HG03520 (cell line): ENCODE results near the gene MED13.

Source experiments
- ATAC-seq: cut with Tn5 transposase; IDR thresholded peaks from one replicate; pipeline ENCODE4 v1.9.1; 2021; ENCODE audit warnings: mild to moderate bottlenecking, moderate library complexity; ENCODE audit not compliant: unreplicated experiment

MED13 gene, protein sequence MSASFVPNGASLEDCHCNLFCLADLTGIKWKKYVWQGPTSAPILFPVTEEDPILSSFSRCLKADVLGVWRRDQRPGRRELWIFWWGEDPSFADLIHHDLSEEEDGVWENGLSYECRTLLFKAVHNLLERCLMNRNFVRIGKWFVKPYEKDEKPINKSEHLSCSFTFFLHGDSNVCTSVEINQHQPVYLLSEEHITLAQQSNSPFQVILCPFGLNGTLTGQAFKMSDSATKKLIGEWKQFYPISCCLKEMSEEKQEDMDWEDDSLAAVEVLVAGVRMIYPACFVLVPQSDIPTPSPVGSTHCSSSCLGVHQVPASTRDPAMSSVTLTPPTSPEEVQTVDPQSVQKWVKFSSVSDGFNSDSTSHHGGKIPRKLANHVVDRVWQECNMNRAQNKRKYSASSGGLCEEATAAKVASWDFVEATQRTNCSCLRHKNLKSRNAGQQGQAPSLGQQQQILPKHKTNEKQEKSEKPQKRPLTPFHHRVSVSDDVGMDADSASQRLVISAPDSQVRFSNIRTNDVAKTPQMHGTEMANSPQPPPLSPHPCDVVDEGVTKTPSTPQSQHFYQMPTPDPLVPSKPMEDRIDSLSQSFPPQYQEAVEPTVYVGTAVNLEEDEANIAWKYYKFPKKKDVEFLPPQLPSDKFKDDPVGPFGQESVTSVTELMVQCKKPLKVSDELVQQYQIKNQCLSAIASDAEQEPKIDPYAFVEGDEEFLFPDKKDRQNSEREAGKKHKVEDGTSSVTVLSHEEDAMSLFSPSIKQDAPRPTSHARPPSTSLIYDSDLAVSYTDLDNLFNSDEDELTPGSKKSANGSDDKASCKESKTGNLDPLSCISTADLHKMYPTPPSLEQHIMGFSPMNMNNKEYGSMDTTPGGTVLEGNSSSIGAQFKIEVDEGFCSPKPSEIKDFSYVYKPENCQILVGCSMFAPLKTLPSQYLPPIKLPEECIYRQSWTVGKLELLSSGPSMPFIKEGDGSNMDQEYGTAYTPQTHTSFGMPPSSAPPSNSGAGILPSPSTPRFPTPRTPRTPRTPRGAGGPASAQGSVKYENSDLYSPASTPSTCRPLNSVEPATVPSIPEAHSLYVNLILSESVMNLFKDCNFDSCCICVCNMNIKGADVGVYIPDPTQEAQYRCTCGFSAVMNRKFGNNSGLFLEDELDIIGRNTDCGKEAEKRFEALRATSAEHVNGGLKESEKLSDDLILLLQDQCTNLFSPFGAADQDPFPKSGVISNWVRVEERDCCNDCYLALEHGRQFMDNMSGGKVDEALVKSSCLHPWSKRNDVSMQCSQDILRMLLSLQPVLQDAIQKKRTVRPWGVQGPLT (N-terminal part only)

DNA sequence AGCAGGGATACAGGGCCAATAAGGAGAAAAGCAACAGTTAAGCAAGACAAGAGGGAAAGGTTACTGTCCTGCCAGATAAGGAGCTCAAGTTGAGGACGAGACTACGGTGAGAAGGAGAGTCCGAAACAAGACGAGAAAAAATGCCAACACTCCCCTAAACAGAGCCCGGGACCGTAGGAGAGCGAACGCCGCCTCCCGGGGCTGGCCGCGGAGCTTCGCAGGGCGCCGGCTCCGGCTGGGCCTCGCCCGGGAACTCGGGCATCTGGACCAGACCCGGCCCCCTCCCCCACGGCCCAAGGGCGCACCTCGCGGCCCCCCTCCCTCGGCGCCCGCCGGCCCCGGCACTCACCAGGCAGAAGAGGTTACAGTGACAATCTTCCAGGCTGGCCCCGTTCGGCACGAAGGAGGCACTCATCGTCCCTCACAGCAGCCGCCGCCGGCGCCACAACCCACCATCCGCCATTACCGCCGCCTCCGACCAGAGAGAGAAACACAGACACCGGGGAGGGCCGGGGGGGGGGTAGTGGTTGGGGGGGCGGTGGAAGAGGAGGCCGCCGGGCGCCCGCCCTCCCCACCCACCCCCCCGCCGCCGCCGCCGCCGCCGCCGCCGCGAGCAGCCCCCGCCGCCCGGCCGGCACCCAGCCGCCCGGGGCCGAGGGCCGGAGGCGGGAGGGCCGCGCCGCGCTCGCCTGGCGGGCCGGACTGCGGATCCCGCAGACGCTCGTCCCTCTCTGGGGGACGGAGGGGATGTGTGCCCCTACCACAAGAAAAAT, at the start of gene MED13:
Gene MED13 (minus strand): TSS at position 488 of the 773 bp plus-strand sequence. CDS start 73 bp downstream, at position 415.
- ATAC-seq: no peak

DNA sequence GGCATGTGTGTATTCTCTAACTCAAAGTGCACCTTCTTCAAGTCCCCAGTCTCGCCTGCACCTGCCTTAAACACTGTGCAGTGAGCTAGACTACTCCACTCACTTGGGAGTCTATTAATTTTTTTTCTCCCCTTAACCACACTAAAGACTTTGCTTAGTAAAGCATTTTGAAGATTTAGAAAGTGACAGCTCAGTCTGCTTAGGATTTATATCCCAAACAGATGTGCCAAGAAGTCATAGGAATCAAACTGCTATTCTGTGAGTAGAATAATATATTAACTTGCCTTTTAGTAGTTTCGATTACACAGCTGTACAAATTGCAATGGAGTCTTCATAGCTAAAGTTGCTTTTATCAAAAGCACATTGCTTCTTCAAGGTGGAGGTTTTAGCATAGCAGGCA, 47.2 kb upstream of the MED13 start:
- no peak for ATAC-seq

DNA sequence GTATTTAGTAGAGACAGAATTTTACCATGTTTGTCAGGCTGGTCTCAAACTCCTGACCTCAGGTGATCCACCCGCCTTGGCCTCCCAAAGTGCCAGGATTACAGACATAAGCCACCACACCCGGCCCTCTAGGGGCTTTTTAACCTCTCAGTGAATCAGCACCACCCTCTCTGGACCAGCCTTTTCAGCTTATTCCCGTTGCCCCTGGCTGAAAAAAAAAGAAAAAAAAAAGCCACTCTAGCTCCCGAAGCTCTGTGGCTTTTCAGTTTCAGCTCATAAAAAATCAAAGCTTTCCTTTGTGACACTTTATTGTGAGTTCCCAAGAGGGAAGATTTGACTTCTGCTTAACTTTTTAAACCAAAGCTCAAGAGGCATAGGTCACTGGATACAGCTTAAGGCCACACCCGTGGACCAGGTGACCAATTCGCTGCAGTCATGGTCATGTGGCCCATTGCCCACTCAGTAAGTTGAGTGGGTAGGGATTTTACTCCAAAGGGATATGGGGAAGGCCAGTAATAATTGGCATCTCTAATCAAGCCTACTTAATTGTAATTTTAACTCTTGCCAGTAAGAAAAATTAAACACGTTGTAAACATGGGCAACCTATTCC, 46.6 kb upstream of the MED13 start:
- no peak for ATAC-seq

DNA sequence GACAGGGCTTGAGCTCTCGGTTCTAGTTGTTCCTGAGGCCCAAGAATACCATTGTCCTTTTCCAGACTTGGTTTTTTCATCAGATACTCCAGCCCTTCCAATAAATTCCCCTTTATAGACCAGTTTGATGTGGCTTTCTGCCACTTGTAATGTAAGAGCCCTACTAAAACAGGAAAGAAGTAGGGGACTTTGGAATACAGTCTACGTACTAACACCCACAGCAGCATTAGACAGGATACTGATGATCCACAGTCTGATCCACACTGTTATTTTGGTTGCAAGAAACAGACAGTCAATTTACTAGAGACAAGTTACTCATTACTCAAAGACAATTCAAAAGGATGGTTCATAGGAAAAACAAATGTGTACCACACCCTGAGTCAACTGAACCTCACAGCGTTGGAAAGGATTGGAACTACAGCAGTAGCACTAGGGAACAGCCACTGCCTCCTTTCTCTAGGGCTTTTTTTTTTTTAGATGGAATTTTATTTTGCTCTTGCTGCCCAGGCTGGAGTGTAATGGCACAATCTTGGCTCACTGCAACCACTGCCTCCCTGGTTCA, 45.9 kb upstream of the MED13 start:
- no peak for ATAC-seq

DNA sequence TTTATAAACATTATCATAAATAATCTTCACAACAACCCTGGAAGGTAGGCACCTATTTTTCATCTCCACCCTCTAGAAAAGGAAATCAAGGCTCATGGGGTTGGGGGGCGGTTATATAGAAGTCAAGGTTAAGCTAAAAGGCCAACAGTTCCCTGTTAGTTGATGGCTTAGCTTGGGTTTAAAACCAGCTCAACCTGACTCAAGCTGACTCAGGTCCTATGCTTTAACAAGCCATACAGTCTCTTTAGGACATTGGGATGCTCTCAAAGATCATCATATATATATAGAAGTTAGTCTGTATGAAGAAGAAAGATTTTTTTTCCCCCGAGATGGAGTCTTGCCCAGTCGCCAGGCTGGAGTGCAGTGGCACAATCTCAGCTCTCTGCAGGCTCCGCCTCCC, 44.8 kb upstream of the MED13 start:
- ATAC-seq: no peak

DNA sequence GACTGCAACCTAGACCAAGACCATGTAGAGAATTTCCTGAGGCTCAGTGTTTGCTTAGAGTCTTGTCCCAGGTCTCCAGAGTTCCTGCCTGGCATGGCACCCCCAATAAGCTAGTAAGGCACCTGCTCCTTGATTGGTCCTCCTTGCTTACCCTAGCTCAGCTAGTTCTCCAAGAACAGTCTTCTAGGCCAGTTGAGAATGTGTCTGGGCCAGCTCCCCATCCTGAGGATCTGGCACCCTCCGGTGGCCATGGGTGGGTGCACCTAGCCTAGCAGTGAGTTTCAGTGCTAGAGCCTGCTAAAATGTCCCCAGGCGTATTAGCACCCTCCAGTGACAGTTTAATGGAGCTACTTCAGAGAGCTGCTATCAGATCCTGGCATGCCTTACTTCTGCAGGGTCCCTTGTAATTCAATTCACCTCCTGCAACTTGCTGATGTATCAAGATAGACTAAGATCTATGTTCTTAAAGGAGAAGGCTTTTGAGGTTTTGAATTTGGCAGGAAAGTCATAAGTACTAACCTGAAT, 44.4 kb upstream of the MED13 start:
- peak; percentile 97 for ATAC-seq

DNA sequence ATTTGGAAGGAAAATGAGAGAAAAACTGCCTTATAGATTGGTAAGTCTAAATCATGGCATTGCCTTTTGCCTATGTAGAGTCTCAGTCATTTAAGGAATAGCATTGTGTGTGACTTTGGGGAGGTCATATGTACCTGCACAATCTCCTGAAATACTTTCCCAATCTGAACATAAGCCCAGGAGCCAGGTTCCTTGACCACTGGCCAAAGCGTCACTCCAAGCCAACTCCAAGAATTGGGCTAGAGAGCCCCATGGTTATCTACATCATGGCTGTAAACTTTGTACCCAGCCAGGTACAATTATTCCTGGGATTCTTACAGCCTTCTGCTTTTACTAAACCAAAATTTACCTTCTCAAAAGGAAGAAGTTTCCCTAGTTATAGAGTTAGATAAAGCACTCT, 40.8 kb upstream of the MED13 start:
- ATAC-seq: no peak

DNA sequence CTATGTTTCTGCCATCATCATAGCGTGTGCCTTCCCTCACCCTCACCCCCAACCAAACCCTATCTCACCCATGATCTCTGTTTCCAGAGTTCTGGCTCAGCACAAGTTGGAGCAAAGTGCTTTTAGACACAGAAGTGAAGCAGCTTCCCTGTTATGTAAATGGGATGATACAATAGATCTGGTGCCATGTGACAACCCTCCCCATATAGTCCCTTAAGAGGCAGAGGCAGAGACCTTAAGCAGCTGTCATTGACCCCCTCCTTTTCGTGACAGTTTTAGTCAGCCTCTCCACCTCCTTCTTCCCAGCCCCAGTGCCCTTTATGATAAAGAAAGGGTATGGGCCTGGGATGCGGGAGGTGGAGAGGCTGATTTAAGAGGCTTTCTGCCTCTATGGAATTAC, 40.3 kb upstream of the MED13 start:
- no peak for ATAC-seq

DNA sequence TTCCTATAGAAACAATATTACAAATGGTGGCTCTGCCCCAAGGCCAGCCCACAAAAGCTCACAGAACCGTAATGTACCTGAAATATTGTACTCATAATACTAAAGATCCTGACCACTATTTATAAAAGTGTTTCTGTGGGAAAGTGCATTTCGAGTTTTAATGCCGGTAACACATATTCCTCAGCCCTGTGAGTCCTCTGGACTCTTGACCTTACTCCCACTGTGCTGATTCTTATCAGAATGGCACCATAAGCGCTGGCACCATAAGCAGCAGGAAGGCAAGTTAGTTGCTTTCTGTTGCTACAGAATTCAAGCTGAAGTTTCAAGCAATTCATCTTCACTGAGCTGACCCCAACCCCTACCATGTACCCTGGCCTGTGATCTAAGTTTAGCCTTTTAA, 36.4 kb upstream of the MED13 start:
- no peak for ATAC-seq

DNA sequence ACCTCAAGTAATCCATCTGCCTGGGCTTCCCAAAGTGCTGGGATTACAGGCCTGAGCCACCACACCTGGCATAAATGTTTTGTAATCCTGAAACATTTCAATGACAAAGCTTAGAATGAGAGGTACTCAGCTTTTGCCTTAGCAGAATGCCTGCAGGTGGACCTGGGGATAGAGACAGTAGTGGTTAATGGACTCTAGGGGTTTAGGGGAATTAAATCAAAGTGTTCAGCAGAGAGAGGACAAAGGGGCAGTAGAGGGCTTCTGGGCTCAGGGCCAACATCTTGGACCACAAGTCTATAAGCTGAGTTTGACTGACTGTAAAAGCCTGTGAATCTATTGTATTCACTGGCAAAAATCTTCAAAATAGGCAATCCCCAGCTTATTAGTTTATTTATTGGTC, 36.0 kb upstream of the MED13 start:
- no peak for ATAC-seq

DNA sequence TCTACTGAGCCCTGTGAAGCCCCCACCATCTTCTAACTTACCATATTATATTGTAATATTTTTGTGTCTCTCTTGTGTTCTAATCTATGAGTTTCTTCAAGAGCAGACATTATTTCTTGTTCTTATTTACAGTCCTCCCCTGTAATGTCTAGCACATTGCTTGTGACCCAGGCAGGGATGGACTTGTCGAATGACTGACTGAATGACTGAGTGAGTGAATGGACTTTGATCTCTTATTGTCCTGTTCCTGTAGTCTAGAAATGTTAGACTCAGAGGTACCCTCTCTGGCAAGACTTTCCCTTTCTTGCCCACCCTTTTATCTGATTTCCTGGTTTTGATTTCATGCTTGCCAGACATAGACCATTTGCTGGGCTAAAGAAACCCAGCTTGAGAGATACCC, 35.0 kb upstream of the MED13 start:
- ATAC-seq: no peak

DNA sequence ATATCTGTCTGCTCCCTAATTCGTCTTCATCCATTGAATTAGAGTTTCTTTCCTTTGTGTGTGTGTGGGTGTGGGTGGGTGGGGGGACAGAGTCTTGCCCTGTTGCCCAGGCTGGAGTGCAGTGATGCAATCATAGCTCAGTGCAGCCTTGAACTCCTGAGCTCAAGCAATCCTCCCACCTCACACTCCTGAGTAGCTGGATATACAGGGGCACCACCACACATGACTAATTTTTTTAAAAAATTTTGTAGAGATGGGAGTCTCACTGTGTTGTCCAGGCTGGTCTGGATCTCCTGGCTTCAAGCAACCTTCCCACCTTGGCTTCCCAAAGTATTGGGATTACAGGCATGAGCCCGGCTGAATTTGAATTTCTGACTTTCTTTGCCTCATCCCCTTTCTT, 34.5 kb upstream of the MED13 start:
- ATAC-seq: no peak

DNA sequence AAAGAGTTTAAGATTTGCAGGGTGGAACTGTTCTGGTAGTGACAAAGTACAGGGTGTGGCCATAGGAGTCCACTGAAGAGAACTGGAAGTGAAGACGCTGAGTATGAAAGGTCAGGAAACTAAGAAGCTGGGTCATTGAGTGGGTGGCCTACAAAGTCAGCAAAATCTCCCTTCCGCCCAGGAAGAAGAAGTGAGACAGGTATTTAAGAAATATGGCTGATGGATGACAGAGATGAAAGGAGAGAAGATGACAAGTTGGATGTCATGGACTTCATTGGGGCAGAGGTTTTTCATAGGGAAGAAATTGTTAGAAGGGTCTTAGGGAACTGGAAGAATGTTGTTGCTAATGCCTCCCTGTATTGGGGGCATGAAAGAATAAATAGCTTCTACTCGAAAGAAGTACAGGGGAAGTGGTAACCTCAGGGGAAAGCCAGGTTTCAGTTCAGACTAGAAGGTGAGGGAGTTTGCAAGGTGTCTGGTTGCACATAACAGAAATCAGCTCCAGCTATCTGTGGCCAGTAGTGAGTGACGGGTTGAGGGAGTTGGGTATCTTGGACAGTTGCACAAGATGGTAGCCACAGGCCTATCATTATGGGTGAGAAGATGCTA, 33.6 kb upstream of the MED13 start:
- peak; percentile 78 for ATAC-seq

DNA sequence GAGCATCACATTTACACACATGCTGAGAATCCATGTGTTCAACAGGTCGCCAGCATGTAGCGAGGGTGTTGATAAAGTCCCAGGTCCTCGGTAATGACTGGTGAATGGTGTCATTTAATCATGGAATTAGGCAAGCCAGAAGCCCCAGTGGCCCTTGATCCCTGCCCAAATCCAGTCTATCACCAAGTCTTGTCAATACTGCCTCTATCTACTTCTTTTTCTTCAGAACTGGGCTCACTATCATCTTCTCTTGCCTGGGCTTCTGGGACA, 31.3 kb upstream of the MED13 start:
- no peak for ATAC-seq

DNA sequence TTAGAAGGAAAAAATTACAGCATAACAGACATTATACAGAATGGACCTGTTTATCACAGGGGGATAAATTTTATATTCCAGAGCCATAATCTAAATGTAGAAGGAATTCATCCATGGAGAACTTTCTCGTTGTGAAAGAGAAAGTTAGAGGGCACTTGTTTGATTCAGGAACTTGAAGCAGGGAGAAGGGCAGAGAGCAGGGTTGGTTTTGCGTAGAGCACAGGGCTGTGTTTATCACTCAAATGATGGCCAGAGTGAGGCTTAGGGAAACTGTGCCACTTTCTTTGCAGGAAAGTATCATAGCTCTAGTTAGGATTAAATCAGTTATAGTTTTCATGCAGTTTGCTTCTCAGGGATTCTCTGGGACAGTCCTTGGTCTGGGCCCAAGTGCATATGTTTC, 29.1 kb upstream of the MED13 start:
- no peak for ATAC-seq

DNA sequence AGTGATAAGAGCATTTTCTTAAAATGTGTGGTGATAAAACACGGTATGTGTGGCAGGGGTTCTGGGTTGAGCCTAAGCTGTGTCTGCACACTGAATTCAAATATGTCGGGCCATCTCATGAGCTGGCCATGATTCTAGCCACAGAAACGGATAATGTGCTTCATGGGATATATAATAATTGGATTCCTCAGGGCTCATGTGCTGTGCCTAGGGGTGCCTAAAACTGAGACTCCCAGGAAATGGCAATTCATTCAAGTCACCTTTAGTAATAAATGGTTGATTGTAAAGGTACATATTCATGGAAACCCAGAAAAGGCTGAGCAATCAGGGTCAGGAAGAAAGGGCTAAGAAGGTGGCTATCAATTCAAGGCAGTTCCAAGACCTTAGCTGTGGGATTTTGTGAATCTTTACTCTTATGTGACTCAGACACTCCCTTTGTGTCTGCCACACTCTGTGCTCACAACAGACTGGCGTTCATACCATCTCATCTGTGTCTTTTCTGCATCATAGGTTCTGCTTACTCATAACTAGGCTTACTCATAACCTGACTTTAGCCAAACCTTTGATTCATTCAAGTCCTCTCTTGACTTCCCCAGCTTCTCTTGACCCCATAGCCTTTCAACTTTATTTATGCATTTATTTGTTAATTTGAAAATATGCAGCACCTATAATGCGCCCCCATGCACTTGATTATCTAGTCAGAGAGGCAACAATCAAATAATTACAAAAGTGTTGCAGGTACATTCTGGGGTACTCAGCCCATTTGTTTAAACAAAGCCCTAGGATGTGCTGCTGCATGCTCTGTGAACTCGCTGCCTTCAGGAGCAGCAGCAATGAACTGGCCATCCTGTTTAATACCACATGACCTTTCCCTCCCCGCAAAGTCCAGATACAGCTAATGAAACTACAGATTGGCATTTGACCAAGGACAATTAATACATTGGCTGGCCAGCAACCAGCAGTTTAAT, 28.4 kb upstream of the MED13 start:
- peak; percentile 97 for ATAC-seq

DNA sequence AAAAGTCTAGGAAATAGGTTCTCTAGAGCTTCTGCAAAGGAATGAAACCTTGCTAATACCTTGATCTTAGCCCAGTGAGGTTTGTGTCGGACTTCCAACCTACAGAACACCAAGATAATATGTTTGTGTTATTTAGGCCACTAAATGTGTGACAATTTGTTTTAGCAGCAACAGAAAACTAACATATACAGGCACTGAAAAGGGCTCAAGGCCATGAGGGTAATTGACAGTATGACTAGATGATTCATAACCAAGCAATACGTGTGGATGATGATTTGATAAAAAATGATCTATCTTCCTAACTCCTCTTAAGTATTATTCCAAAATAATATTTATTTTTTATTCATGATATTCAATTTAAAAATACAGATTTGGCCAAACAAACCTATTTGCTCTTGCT, 27.7 kb upstream of the MED13 start:
- no peak for ATAC-seq

DNA sequence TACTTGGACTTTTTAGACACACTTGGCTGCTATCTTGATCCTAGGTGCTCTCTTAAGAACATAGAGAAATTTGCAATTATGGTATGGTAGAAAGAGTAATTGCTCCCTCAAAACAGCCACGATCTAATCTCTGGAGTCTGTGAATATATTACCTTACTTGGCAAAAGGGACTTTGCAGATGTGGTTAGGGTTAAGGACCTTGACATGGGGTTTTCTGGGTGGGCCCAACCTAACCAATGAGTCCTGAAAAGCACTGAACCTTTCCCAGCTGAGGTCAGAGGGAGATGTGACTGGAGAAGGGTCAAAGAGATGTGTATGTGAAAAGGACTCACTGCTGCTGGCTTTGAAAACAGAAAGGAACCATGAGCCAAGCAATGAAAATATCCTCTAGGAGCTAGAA, 26.7 kb upstream of the MED13 start:
- ATAC-seq: no peak
